ENCODE results near the gene TVP23C. TPM values are rescaled to one million over a fixed set of nuclear protein-coding genes. Genes with fewer than 3 reads are reported as not detected.

Gene TVP23C
- total and polyA plus RNA-seq, 12 donors = 4.0 to 51.8 (median 17.5) TPM

GRCh38 chr17:15456496-15456895, 106.8 kb downstream of the TVP23C start:
- TF ChIP-seq POLR2A (IDR thresholded peaks at IDR 0.05) (no peak), CTCF (IDR thresholded peaks at IDR 0.05) (no peak)
- intact Hi-C loops (cut with DNase I) = no loop called here
- Histone ChIP-seq H3K36me3 (replicated peaks in 1 of 2) (no peaks in the 10 kb centered on the region), H3K4me1 (replicated peaks in 1 of 2) (peaks cover 8 to 16% of the 10 kb centered on the region in 2 donors), H3K9me3 (replicated peaks in 1 of 3) (no peaks in the 10 kb centered on the region), H3K27me3 (no peaks in the 10 kb centered on the region), H3K4me3 (no peak overlapping the region), H3K27ac (peak overlapping the region in 1 of 5 donors; percentile 68)
- DNase-seq = no peak
- 85 to 97% (median 92%) methylated on average over 6 of the region's 6 CpGs for WGBS, 4 donors

- H3K27me3 ChIP-seq = no peaks in the 10 kb centered on the region
Observed at GRCh38 chr17:15454346-15454745, 108.9 kb downstream of the TVP23C start.

GRCh38 chr17:15453782-15454181, 109.5 kb downstream of the TVP23C start:
- peak in 1 of 7 donors; percentile 15 for DNase-seq
- TF ChIP-seq POLR2A (IDR thresholded peaks at IDR 0.05) (no peak), CTCF (IDR thresholded peaks at IDR 0.05) (no peak)
- intact Hi-C loops (cut with DNase I) = no loop called here
- Histone ChIP-seq H3K27ac (peak overlapping the region in 1 of 5 donors; percentile 10), H3K4me1 (replicated peaks in 1 of 2) (peaks cover 8 to 16% of the 10 kb centered on the region in 2 donors), H3K4me3 (no peak overlapping the region), H3K36me3 (replicated peaks in 1 of 2) (no peaks in the 10 kb centered on the region), H3K27me3 (no peaks in the 10 kb centered on the region), H3K9me3 (replicated peaks in 1 of 3) (no peaks in the 10 kb centered on the region)
- WGBS, 4 donors = 51 to 61% (median 57%) methylated on average over 3 of the region's 3 CpGs

More at GRCh38 chr17:15454346-15454745, 108.9 kb downstream of the TVP23C start:
- Histone ChIP-seq H3K9me3 (replicated peaks in 1 of 3) (no peaks in the 10 kb centered on the region), H3K4me1 (replicated peaks in 1 of 2) (peaks cover 8 to 16% of the 10 kb centered on the region in 2 donors), H3K36me3 (replicated peaks in 1 of 2) (no peaks in the 10 kb centered on the region), H3K27ac (peak overlapping the region in 1 of 5 donors; percentile 10), H3K4me3 (no peak overlapping the region)
- intact Hi-C loops (cut with DNase I) = no loop called here
- DNase-seq = no peak
- TF ChIP-seq POLR2A (IDR thresholded peaks at IDR 0.05) = no peak
- TF ChIP-seq CTCF (IDR thresholded peaks at IDR 0.05) = no peak
- 96 to 100% (median 99%) methylated on average over 5 of the region's 5 CpGs for WGBS, 4 donors

GRCh38 chr17:15453246-15453645, 110.0 kb downstream of the TVP23C start:
- DNase-seq = no peak
- intact Hi-C loops (cut with DNase I) = no loop called here
- Histone ChIP-seq H3K36me3 (replicated peaks in 1 of 2) (no peaks in the 10 kb centered on the region), H3K4me1 (replicated peaks in 1 of 2) (peaks cover 8 to 16% of the 10 kb centered on the region in 2 donors), H3K9me3 (replicated peaks in 1 of 3) (no peaks in the 10 kb centered on the region), H3K27ac (peak overlapping the region in 1 of 5 donors; percentile 10), H3K27me3 (no peaks in the 10 kb centered on the region), H3K4me3 (no peak overlapping the region)
- 82 to 90% (median 86%) methylated on average over 4 of the region's 4 CpGs for WGBS, 4 donors
- TF ChIP-seq CTCF (IDR thresholded peaks at IDR 0.05) (no peak), POLR2A (IDR thresholded peaks at IDR 0.05) (no peak)

Data from adrenal gland (tissue), 12 donors.